ENCODE data around the gene ADCY5. TPM values are rescaled to one million over a fixed set of nuclear protein-coding genes. Genes with fewer than 3 reads are reported as not detected.

ADCY5 gene
- total RNA-seq, 4 donors from 2014 or later: 0.46 to 3.5 (median 1.3) TPM

DNA sequence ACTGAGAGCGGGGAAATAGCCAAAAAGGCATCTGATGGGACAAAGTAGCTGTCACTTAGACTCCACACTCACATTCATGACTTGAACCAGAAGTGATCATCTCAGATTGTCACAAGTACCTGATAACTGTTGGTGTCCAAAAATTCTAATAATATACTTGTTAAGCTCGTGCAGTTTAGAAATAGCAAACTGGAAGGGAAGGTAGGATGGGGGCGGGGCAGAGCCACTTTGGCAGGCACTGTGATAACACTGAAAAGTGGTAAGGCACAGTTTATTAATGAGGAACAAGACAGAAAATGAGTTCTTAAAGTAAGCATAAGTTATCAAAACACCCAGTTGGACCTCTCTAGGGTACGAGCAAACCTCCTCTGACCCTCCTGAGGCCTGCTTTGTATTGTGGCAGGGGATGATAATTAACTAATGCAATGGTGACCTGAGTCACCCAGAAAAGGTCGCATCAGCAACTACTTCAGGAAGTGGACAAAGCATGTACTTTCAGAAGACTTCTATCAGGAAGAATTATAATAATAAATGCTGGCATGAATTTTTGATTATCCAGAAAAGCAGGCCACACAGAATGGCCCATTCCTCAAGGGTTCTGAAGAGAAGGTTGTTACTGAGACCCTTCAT is 54.4 kb downstream of the ADCY5 start:
- no peak for TF ChIP-seq POLR2A (IDR thresholded peaks at IDR 0.05)
- TF ChIP-seq, protein P1, sequence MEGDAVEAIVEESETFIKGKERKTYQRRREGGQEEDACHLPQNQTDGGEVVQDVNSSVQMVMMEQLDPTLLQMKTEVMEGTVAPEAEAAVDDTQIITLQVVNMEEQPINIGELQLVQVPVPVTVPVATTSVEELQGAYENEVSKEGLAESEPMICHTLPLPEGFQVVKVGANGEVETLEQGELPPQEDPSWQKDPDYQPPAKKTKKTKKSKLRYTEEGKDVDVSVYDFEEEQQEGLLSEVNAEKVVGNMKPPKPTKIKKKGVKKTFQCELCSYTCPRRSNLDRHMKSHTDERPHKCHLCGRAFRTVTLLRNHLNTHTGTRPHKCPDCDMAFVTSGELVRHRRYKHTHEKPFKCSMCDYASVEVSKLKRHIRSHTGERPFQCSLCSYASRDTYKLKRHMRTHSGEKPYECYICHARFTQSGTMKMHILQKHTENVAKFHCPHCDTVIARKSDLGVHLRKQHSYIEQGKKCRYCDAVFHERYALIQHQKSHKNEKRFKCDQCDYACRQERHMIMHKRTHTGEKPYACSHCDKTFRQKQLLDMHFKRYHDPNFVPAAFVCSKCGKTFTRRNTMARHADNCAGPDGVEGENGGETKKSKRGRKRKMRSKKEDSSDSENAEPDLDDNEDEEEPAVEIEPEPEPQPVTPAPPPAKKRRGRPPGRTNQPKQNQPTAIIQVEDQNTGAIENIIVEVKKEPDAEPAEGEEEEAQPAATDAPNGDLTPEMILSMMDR (IDR thresholded peaks at IDR 0.05): no peak
- H3K4me3 ChIP-seq (ENCODE audit: low read depth, poor library complexity, severe bottlenecking): no peak overlapping the region
- intact Hi-C loops (cut with DNase I; ENCODE audit: low total_unique reads): no loop called here
- WGBS, 2 donors: 68 to 72% methylated on average over 5 of the region's 5 CpGs
- DNase-seq (ENCODE audit: low spot score in 2 of 2): no peak

DNA sequence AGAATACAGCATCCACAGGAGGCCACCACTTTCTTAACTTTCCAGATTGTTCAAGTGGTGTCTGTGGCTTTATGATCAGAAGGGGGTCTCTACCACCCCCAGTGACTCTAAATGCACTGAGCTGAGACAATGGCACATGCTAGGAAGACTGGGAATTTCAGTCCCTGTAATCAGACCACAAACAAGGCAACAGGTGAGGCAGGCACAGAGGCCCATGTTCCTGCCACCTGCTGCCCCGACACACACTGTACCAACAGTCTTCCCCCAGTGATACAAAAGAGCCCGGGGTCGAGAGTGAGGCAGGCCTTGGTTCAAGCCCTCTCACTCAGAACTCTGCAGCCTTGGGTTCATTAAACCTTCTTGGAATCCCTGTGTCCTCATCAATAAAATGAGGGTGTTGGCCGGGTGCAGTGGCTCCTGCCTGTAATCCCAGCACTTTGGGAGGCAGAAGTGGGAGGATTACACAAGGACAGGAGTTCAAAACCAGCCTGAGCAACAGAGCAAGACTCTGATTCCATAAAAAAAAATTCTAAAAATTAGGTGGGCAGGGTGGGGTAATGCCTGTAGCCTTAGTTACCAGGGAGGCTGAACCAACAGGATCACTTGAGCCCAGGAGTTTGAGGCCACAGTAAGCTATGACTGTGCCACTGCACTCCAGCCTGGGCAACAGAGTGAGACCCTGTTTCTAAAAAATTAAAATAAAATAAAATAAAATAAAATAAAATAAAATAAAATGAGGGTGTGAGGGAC is 55.8 kb downstream of the ADCY5 start:
- no peak for DNase-seq (ENCODE audit: low spot score in 2 of 2)
- H3K4me3 ChIP-seq (ENCODE audit: low read depth, poor library complexity, severe bottlenecking): no peak overlapping the region
- intact Hi-C loops (cut with DNase I; ENCODE audit: low total_unique reads): no loop called here
- WGBS, 2 donors: 90 to 91% methylated on average over 4 of the region's 4 CpGs
- no peak for TF ChIP-seq POLR2A (IDR thresholded peaks at IDR 0.05)
- TF ChIP-seq, protein P1 (IDR thresholded peaks at IDR 0.05): no peak

DNA sequence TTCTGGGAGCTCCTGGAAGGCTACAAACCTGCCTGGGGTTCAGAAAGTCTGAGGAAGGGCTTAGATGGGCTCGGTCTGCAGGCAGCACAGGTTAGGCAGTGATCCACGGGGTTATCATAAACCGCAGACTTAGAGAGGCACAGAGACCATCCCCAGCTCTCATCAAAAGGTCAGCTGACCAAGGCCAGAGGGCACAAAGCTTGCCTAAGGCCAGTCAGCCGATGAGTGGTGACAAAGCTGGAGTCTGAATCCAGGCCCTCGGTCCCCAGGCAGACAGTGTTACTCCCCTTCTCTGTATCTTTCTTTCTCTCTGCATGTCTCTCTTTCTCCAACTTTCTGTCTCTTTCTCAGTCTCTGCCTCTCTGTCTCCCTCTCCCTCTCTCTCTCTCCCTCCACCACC is 56.5 kb downstream of the ADCY5 start:
- DNase-seq (ENCODE audit: low spot score in 2 of 2): no peak
- 86 to 90% methylated on average over 5 of the region's 5 CpGs for WGBS, 2 donors
- H3K4me3 ChIP-seq (ENCODE audit: low read depth, poor library complexity, severe bottlenecking): no peak overlapping the region
- TF ChIP-seq POLR2A (IDR thresholded peaks at IDR 0.05): no peak
- TF ChIP-seq, protein P1 (IDR thresholded peaks at IDR 0.05): no peak
- intact Hi-C loops (cut with DNase I; ENCODE audit: low total_unique reads): no loop called here

DNA sequence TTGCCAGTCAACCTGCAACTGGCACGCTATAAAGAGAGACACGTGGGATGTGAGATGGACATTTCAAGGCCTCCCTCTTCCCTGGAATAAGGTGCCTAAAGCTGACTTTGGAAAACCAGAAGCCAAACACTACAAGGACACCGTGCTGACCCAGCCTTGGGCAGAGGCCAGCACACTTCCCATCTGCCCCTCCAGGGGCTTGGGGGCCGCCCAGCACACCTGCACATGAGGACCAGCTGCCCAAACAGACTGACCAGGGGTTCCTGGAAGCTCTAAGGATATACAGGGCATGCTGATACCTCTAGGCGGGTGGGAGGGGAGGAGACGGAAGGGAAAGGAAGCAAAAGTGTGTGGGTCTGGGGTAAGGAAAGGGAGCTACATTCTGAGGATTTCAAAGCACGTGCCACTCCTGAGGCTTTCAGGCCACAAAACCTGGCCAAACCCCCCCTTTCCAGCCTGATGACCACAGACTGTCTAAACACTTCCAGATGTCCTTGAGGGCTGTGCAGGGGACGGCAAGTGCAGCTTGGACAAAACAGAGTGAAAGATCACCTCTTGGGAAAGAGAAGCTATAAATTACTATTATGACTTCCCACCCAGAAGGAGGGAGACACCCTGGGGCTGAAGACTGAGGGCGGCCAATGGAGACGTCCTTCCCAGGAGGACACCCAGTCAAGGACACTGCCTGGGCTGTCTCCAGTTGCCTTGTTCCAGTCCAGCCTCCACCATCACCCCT is 57.9 kb downstream of the ADCY5 start:
- TF ChIP-seq, protein P1 (IDR thresholded peaks at IDR 0.05): no peak
- TF ChIP-seq POLR2A (IDR thresholded peaks at IDR 0.05): no peak
- 73 to 78% methylated on average over 10 of the region's 10 CpGs for WGBS, 2 donors
- intact Hi-C loops (cut with DNase I; ENCODE audit: low total_unique reads): no loop called here
- DNase-seq (ENCODE audit: low spot score in 2 of 2): peak in 1 of 2 donors; percentile 24
- no peak overlapping the region for H3K4me3 ChIP-seq (ENCODE audit: low read depth, poor library complexity, severe bottlenecking)

DNA sequence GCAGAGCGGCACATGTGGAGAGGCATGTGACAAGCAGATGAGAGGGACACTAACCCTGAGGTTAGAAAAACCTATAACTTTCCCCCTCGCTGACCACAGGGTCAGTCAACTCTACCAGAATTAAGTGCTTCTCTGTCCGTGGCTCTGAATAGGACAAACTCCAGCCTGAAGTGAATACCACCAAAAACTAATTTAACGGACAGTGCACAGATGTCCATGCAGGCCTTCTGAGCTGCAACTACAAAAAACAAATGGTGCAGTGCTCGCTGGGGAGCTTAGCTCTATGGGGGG is 59.3 kb downstream of the ADCY5 start:
- TF ChIP-seq, protein P1 (IDR thresholded peaks at IDR 0.05): no peak
- TF ChIP-seq POLR2A (IDR thresholded peaks at IDR 0.05): no peak
- intact Hi-C loops (cut with DNase I; ENCODE audit: low total_unique reads): no loop called here
- 87 to 90% methylated on average over 5 of the region's 5 CpGs for WGBS, 2 donors
- no peak for DNase-seq (ENCODE audit: low spot score in 2 of 2)
- H3K4me3 ChIP-seq (ENCODE audit: low read depth, poor library complexity, severe bottlenecking): no peak overlapping the region

Data from lower leg skin (tissue), 4 donors.